Aorta (tissue), 5 donors: ENCODE measurements around the gene ARRDC5. TPM values are rescaled to one million over a fixed set of nuclear protein-coding genes. Genes with fewer than 3 reads are reported as not detected.
"Not testable (repeated sequence)": the region's sequence is repeated elsewhere in the genome, so short reads cannot be mapped to it uniquely, and the experiment has no call there.

ENCODE experiments used
- ATAC-seq: fragments of 200-7000 bp; cut with Tn5 transposase; one replicate; pipeline ENCODE4 v1.9.1; 2022; ENCODE audit warnings: moderate library complexity; ENCODE audit not compliant: low FRiP score
- DNase-seq, 2 donors: peaks; one replicate each; pipeline ENCODE4 v3.0.0-alpha.2; 2020
- H3K27ac ChIP-seq, 2 donors: one replicate each; pipeline ENCODE4 v1.5.1; 2013; ENCODE audit warnings: low read length in 2 of 2, mild to moderate bottlenecking in 2 of 2, moderate library complexity in 2 of 2, control low read depth in 1 of 2, inconsistent platforms in 1 of 2, low read depth in 1 of 2
- H3K27me3 ChIP-seq, 2 donors: one replicate each; pipeline ENCODE4 v1.6.1; 2013; ENCODE audit warnings: control low read depth in 1 of 2, low read length in 1 of 2, mild to moderate bottlenecking in 1 of 2, moderate library complexity in 1 of 2; ENCODE audit not compliant: insufficient read depth in 2 of 2, control insufficient read depth in 1 of 2
- H3K36me3 ChIP-seq, 2 donors: one replicate each; pipeline ENCODE4 v1.6.1; 2013; ENCODE audit warnings: control low read depth in 1 of 2, low read length in 1 of 2, mild to moderate bottlenecking in 1 of 2; ENCODE audit not compliant: insufficient read depth in 2 of 2, control insufficient read depth in 1 of 2
- H3K4me1 ChIP-seq, 2 donors: one replicate each; pipeline ENCODE4 v1.6.1; 2013; ENCODE audit warnings: low read length in 2 of 2, control low read depth in 1 of 2, mild to moderate bottlenecking in 1 of 2, moderate library complexity in 1 of 2; ENCODE audit not compliant: insufficient read depth in 2 of 2, control insufficient read depth in 1 of 2
- H3K4me3 ChIP-seq, 2 donors: one replicate each; pipeline ENCODE4 v1.5.1; 2013; ENCODE audit warnings: low read length in 2 of 2, control low read depth in 1 of 2, mild to moderate bottlenecking in 1 of 2
- H3K9me3 ChIP-seq: one replicate; pipeline ENCODE4 v1.6.1; 2013; ENCODE audit warnings: mild to moderate bottlenecking, low read length; ENCODE audit not compliant: control insufficient read depth
- WGBS, 2 donors: extraction: QIAGEN DNeasy Blood & Tissue Kit; methylation state at CpG; one replicate each; pipeline ENCODE4 v1.1.7; 2013; 5-methylcytosine and 5-hydroxymethylcytosine counted together
- intact Hi-C, 2 donors: fragments of 100-400 bp; cut with DNase I; formaldehyde crosslinking; loops; one replicate each; pipeline versions ENCODE4 v1.14.2 to v1.15.0; 2022
- long read RNA-seq, 2 donors: library from polyadenylated mRNA; unstranded; transcript quantifications; one replicate each; pipeline ENCODE4 v2.0.0, GENCODE V29; 2020 to 2021
- polyA plus RNA-seq, 2 donors: library from polyadenylated mRNA; stranded (reverse); fragments of 200-250 nt; gene quantifications; one replicate each; pipeline ENCODE4 v1.2.3, GENCODE V29; 2013
- total RNA-seq, 2 donors: library from RNA; stranded (reverse); fragmentation: NEBNext Ultra II Directional; extraction: Animal tissue kit (Norgen Biotek cat#: 25700); gene quantifications; one replicate each; pipeline ENCODE4 v1.2.1, GENCODE V29; 2021
- donor health status: healthy with polysubstance abuse.
- donor health status: Bipolar disorder and iron deficiency.
- donor health status: DM: no; HTN: no; CAD: no.
- donor health status: DM: no; HTN: no; CAD: no.
- donor health status: DM: yes; HTN: yes; CAD: no.

The ARRDC5 gene
- under 1 TPM; 0.36 to 0.90 TPM for total RNA-seq
- polyA plus RNA-seq, result not detected
- long read RNA-seq, donor 1, result 0 reads
- long read RNA-seq, donor 2, result 0 reads

DNA sequence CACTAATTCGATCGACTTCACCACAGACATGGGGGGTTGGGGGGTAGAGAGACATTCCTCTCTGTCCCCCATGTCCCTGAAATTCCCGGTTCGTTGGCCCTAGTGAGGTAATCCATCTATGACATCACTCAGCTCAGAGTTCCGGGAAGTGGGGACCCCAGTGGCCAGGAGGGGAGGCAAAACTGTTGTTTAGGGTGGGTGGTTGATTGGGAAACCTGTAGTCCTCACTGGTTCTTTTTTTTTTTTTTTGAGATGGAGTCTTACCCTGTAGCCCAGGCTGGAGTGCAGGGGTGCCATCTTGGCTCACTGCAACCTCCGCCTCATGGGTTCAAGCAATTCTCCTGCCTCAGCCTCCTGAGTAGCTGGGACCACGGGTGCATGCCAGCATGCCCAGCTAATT, at the start of gene ARRDC5:
ARRDC5 (minus strand) TSS at position 101 of the 400 bp plus-strand sequence; CDS start at position 30, 71 bp downstream.
- H3K27ac ChIP-seq, result no peak within 1 kb of the TSS
- intact Hi-C loops, result no loop called here
- ATAC-seq (no peak), DNase-seq (no peak)
- WGBS, 2 donors, result 73 to 78% methylated on average over 7 of the region's 7 CpGs
- H3K4me1 ChIP-seq, result no peaks in the 10 kb centered on the region
- no peaks in the 10 kb centered on the region for H3K27me3 ChIP-seq
- H3K36me3 ChIP-seq, result no peaks in the 10 kb centered on the region
- H3K9me3 ChIP-seq, result no peaks in the 10 kb centered on the region
- no peak within 1 kb of the TSS for H3K4me3 ChIP-seq

DNA sequence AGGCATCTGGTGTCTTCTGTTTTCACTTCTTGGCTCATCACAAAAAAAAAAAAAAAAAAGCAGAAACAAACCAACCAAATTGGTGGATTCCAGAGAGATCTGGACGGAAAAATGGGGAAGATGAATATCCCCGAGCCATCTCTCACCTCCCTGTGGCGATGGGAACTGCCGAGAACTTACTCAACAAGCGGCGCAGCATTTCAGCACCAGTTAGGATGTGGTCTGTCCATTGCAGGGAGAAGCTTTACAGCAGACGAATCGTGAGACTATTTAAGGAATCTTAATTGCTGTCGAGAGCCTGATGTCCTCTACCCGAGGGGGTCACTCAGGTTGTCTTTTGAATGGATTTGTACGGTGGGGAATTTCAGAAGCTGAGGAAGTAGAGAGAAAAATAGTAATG, 49.0 kb upstream of the ARRDC5 start:
- Histone ChIP-seq H3K27ac (no peak overlapping the region), H3K36me3 (no peaks in the 10 kb centered on the region), H3K27me3 (no peaks in the 10 kb centered on the region), H3K4me1 (no peaks in the 10 kb centered on the region), H3K4me3 (no peak overlapping the region), H3K9me3 (no peaks in the 10 kb centered on the region)
- DNase-seq, result no peak
- WGBS, 2 donors, result 82 to 89% methylated on average over 11 of the region's 11 CpGs
- intact Hi-C loops, result no loop called here
- ATAC-seq, result no peak

DNA sequence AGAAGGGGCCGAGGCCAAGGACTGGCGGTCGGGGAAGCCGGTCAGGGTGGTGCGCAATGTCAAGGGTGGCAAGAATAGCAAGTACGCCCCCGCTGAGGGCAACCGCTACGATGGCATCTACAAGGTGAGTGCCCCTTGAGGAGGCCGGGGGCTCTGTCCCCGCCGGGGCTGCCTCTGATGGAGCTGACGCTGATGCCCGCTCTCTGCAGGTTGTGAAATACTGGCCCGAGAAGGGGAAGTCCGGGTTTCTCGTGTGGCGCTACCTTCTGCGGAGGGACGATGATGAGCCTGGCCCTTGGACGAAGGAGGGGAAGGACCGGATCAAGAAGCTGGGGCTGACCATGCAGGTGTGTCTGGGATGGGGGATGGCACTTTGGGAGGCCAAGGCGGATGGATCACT, 48.0 kb upstream of the ARRDC5 start:
- H3K4me1 ChIP-seq, H3K9me3 ChIP-seq, H3K27ac ChIP-seq, DNase-seq, intact Hi-C loops, H3K4me3 ChIP-seq, H3K36me3 ChIP-seq, H3K27me3 ChIP-seq, ATAC-seq: not testable (repeated sequence)
- WGBS, 2 donors, result 94 to 96% methylated on average over 21 to 23 of the region's 23 CpGs

DNA sequence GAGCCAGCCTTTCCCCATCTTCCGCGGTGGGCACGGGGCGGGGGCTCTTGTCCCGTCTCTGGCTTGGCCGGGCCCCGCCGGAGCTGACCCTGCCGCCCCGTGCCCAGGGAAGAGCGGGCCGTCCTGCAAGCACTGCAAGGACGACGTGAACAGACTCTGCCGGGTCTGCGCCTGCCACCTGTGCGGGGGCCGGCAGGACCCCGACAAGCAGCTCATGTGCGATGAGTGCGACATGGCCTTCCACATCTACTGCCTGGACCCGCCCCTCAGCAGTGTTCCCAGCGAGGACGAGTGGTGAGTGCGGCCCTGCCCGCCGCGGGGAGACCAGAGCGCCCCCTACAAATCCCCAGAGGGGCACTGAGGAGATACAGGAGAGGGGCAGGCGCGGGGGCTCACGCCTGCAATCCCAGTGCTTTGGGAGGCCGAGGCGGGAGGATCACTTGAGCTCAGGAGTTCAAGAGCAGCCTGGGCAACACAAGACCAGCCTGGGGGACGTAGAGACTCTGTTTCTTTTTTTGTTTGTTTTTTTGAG, 39.0 kb upstream of the ARRDC5 start:
- H3K27me3 ChIP-seq, H3K36me3 ChIP-seq, ATAC-seq, H3K27ac ChIP-seq, H3K4me3 ChIP-seq, H3K4me1 ChIP-seq, H3K9me3 ChIP-seq, intact Hi-C loops, DNase-seq: not testable (repeated sequence)
- 96 to 99% methylated on average over 28 to 35 of the region's 35 CpGs for WGBS, 2 donors

DNA sequence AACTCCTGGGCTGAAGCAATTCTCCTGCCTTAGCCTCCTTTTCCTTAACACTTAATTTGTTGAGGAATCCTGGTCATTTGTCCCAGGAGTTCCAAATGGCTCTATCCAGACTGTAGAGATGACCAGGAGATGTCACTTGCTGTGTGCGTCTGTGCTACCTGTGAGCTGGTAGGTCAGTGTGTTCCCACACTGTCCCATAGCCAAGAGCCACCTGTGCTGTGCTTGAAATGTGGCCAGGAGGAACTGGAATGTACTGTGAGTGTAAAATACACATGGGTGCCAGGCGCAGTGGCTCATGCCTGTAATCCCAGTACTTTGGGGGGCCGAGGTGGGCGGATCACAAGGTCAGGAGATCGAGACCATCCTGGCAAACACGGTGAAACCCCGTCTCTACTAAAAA, 36.8 kb upstream of the ARRDC5 start:
- no peak overlapping the region for H3K4me3 ChIP-seq
- DNase-seq (no peak), ATAC-seq (no peak)
- intact Hi-C loops, result no loop called here
- WGBS, 2 donors, result 95 to 96% methylated on average over 7 of the region's 7 CpGs
- H3K9me3 ChIP-seq, result no peaks in the 10 kb centered on the region
- no peaks in the 10 kb centered on the region for H3K27me3 ChIP-seq
- H3K4me1 ChIP-seq, result no peaks in the 10 kb centered on the region
- no peaks in the 10 kb centered on the region for H3K36me3 ChIP-seq
- no peak overlapping the region for H3K27ac ChIP-seq

DNA sequence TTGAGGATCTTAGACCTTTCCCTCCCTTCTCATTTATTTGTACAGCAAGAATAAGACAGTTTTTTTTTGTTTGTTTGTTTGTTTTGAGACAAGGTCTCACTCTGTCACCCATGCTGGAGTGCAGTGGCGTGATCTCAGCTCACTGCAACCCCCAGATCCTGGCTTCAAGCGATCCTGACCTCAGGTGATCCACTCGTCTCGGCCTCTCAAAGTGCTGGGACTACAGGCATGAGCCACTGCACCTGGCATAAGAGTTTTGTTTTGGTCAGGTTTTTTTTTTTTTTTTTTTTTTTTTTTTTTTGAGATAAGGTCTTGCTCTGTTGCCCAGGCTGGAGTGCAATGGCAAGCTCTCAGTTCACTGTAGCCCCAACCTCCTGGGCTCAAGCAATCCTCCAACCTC, 35.8 kb upstream of the ARRDC5 start:
- DNase-seq, H3K4me3 ChIP-seq, H3K4me1 ChIP-seq, H3K36me3 ChIP-seq, H3K9me3 ChIP-seq, H3K27me3 ChIP-seq, ATAC-seq, H3K27ac ChIP-seq, intact Hi-C loops: not testable (repeated sequence)
- WGBS, 2 donors, result 93 to 94% methylated on average over 4 of the region's 4 CpGs

GRCh38 chr19:4937060-4937459, 34.4 kb upstream of the ARRDC5 start:
- ATAC-seq (no peak), DNase-seq (no peak)
- WGBS, 2 donors, result 89 to 92% methylated on average over 7 of the region's 7 CpGs
- H3K27me3 ChIP-seq, result no peaks in the 10 kb centered on the region
- no peaks in the 10 kb centered on the region for H3K36me3 ChIP-seq
- no peak overlapping the region for H3K4me3 ChIP-seq
- intact Hi-C loops, result no loop called here
- H3K9me3 ChIP-seq, result no peaks in the 10 kb centered on the region
- no peaks in the 10 kb centered on the region for H3K4me1 ChIP-seq
- no peak overlapping the region for H3K27ac ChIP-seq

GRCh38 chr19:4935444-4935843, 32.7 kb upstream of the ARRDC5 start:
- Histone ChIP-seq H3K36me3 (no peaks in the 10 kb centered on the region), H3K27me3 (no peaks in the 10 kb centered on the region), H3K27ac (no peak overlapping the region), H3K4me3 (no peak overlapping the region), H3K9me3 (no peaks in the 10 kb centered on the region), H3K4me1 (no peaks in the 10 kb centered on the region)
- no peak for DNase-seq
- intact Hi-C loops, result no loop called here
- WGBS, 2 donors, result 94 to 95% methylated on average over 8 of the region's 8 CpGs
- no peak for ATAC-seq

DNA sequence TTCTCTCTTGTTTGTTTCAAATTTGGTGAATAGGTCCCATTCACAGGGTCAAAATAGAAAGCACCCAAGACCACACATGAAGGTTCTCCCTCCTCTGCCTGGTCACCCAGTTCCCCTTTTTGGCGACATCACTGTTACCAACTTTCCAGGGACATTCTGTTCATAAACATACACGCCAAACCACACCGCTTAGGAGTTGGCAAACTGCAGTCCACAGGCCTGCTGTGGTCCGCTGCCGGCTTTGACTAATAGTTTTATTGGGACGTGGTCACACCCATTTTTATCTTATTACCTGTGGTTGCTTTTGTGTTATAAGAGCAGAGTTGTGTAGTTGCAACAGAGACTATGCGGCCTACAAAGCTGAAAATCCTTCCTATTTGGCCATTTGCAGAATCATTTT, 30.8 kb upstream of the ARRDC5 start:
- H3K4me1 ChIP-seq, result no peaks in the 10 kb centered on the region
- no peak overlapping the region for H3K27ac ChIP-seq
- no peak overlapping the region for H3K4me3 ChIP-seq
- no peaks in the 10 kb centered on the region for H3K36me3 ChIP-seq
- intact Hi-C loops, result no loop called here
- no peak for ATAC-seq
- no peak for DNase-seq
- WGBS, 2 donors, result 75 to 95% methylated on average over 7 of the region's 7 CpGs
- H3K27me3 ChIP-seq, result no peaks in the 10 kb centered on the region
- H3K9me3 ChIP-seq, result no peaks in the 10 kb centered on the region
